H1 (cell line): Measurements from ENCODE around the gene SMIM35. TPM values are rescaled to one million over a fixed set of nuclear protein-coding genes. Genes with fewer than 3 reads are reported as not detected.

Experiments
- CTCF ChIA-PET: fragments of 300-600 bp; sonication (Branson Sonifier 250); formaldehyde crosslinking; loops from one replicate; lab custom pipeline; 2021; ENCODE audit not compliant: partially characterized antibody; lab: Charles Lee
- POLR2A ChIA-PET: fragments of 300-600 bp; sonication (Branson Sonifier 250); formaldehyde crosslinking; loops from one replicate; lab custom pipeline; 2021; ENCODE audit warnings: inconsistent platforms; ENCODE audit not compliant: partially characterized antibody; lab: Charles Lee
- DNase-seq, 2 experiments: peaks; one replicate each; pipeline versions ENCODE4 v3.0.0 to v3.0.0-alpha.2; 2010 to 2022; ENCODE audit warnings: low spot score in 2 of 2, low read depth in 1 of 2, mixed read lengths in 1 of 2
- FAIRE-seq: peaks from 2 replicates; lab custom pipeline; 2011; peaks lifted over from hg19 to GRCh38; lab: Jason Lieb, UNC
- H2AFZ ChIP-seq: 2 replicates; pipeline ENCODE4 v1.8.1; 2012; ENCODE audit warnings: low read length, inconsistent platforms
- H2AK5ac ChIP-seq: 2 replicates; pipeline ENCODE4 v1.6.1; 2013; ENCODE audit warnings: low read depth, low read length
- H2BK120ac ChIP-seq: replicated peaks from 2 replicates; pipeline ENCODE3; 2013; ENCODE audit warnings: low read depth, low read length, inconsistent platforms
- H2BK12ac ChIP-seq: 2 replicates; pipeline ENCODE4 v1.6.1; 2013; ENCODE audit warnings: low read depth, low read length
- H2BK15ac ChIP-seq: 2 replicates; pipeline ENCODE4 v1.6.1; 2013; ENCODE audit warnings: low read length
- H2BK20ac ChIP-seq: 2 replicates; pipeline ENCODE4 v1.6.1; 2013; ENCODE audit warnings: low read length
- H2BK5ac ChIP-seq: 2 replicates; pipeline ENCODE4 v1.6.1; 2013; ENCODE audit warnings: low read depth, low read length
- H3K14ac ChIP-seq: 2 replicates; pipeline ENCODE4 v1.6.1; 2013; ENCODE audit warnings: inconsistent platforms; ENCODE audit not compliant: insufficient read length
- H3K18ac ChIP-seq: 2 replicates; pipeline ENCODE4 v1.6.1; 2013; ENCODE audit warnings: low read length; ENCODE audit errors: extremely low read depth
- H3K23ac ChIP-seq: 2 replicates; pipeline ENCODE4 v1.6.1; 2013; ENCODE audit warnings: inconsistent platforms; ENCODE audit not compliant: insufficient read length
- H3K23me2 ChIP-seq: 2 replicates; pipeline ENCODE4 v1.6.1; 2013; ENCODE audit warnings: low read depth, low read length
- H3K27ac ChIP-seq: 2 replicates; pipeline ENCODE4 v1.6.1; 2011; ENCODE audit warnings: low read depth, low read length, inconsistent platforms
- H3K27me3 ChIP-seq, 4 experiments: replicated peaks in 1 of 4; 1 replicate in 1 of 4; 2 replicates in 3 of 4; pipeline versions ENCODE4 v1.6.1 to v1.8.1; 2011 to 2013; ENCODE audit warnings: low read length in 3 of 4, mild to moderate bottlenecking in 3 of 4, inconsistent platforms in 2 of 4, mixed read lengths in 2 of 4, moderate library complexity in 1 of 4; ENCODE audit not compliant: control insufficient read depth in 3 of 4, insufficient read depth in 3 of 4; ENCODE audit errors: extremely low read depth in 1 of 4
- H3K36me3 ChIP-seq, 4 experiments: 2 replicates each; pipeline versions ENCODE4 v1.6.1 to v1.8.1; 2011 to 2013; ENCODE audit warnings: mild to moderate bottlenecking in 4 of 4, low read length in 3 of 4, moderate library complexity in 2 of 4, control low read depth in 1 of 4, inconsistent platforms in 1 of 4; ENCODE audit not compliant: insufficient read depth in 4 of 4, control insufficient read depth in 2 of 4
- H3K4ac ChIP-seq: replicated peaks from 2 replicates; pipeline ENCODE3; 2013; ENCODE audit warnings: low read length, low read depth, mixed read lengths, inconsistent platforms; ENCODE audit not compliant: insufficient read length
- H3K4me1 ChIP-seq, 4 experiments: replicated peaks in 1 of 4; 1 replicate in 1 of 4; 2 replicates in 3 of 4; pipeline versions ENCODE4 v1.6.1 to v1.8.1; 2011 to 2013; ENCODE audit warnings: low read length in 3 of 4, inconsistent platforms in 2 of 4, mixed read lengths in 1 of 4; ENCODE audit not compliant: insufficient read depth in 4 of 4, control insufficient read depth in 3 of 4
- H3K4me2 ChIP-seq, 2 experiments: 2 replicates each; pipeline versions ENCODE4 v1.6.1 to v1.8.1; 2011 to 2013; ENCODE audit warnings: low read depth in 2 of 2, low read length in 2 of 2, control low read depth in 1 of 2, inconsistent platforms in 1 of 2, mild to moderate bottlenecking in 1 of 2; ENCODE audit not compliant: insufficient read depth in 1 of 2
- H3K4me3 ChIP-seq, 4 experiments: fragments of 200-600, 300-600 bp in 1 of 4; sonication (generic), shearing (Covaris generic), sonication (Bioruptor Twin) in 1 of 4; 2 replicates each; pipeline versions ENCODE4 v1.5.1 to v1.8.1; 2011 to 2016; ENCODE audit warnings: low read length in 4 of 4, low read depth in 3 of 4, control low read depth in 2 of 4, inconsistent platforms in 2 of 4, mild to moderate bottlenecking in 2 of 4, mixed read lengths in 1 of 4, moderate library complexity in 1 of 4; ENCODE audit not compliant: insufficient read depth in 2 of 4; ENCODE audit errors: extremely low read depth in 1 of 4
- H3K56ac ChIP-seq: replicated peaks from 2 replicates; pipeline ENCODE3; 2013; ENCODE audit warnings: low read depth, mild to moderate bottlenecking, mixed read lengths, low read length, inconsistent platforms; ENCODE audit not compliant: insufficient read length
- H3K79me1 ChIP-seq: 2 replicates; pipeline ENCODE4 v1.6.1; 2013; ENCODE audit warnings: low read depth, low read length, control low read depth
- H3K79me2 ChIP-seq, 2 experiments: 2 replicates each; pipeline versions ENCODE4 v1.6.1 to v1.8.1; 2012 to 2013; ENCODE audit warnings: low read length in 2 of 2, mild to moderate bottlenecking in 2 of 2, inconsistent platforms in 1 of 2; ENCODE audit not compliant: insufficient read depth in 2 of 2, control insufficient read depth in 1 of 2
- H3K9ac ChIP-seq, 4 experiments: replicated peaks in 1 of 4; 1 replicate in 1 of 4; 2 replicates in 3 of 4; pipeline versions ENCODE4 v1.6.1 to v1.8.1; 2011 to 2013; ENCODE audit warnings: low read depth in 3 of 4, low read length in 3 of 4, control low read depth in 2 of 4, mild to moderate bottlenecking in 2 of 4, moderate library complexity in 2 of 4, inconsistent platforms in 1 of 4; ENCODE audit errors: extremely low read depth in 1 of 4
- H3K9me3 ChIP-seq, 2 experiments: 2 replicates each; pipeline versions ENCODE4 v1.6.1 to v1.8.1; 2012 to 2013; ENCODE audit warnings: mild to moderate bottlenecking in 2 of 2, moderate library complexity in 2 of 2, control low read depth in 1 of 2, inconsistent platforms in 1 of 2, low read depth in 1 of 2, low read length in 1 of 2, mixed read lengths in 1 of 2; ENCODE audit not compliant: insufficient read depth in 2 of 2
- H4K20me1 ChIP-seq, 2 experiments: replicated peaks in 1 of 2; 2 replicates each; pipeline versions ENCODE3 to v1.8.1; 2011 to 2013; ENCODE audit warnings: inconsistent platforms in 2 of 2, low read length in 2 of 2, mild to moderate bottlenecking in 1 of 2; ENCODE audit not compliant: insufficient read depth in 2 of 2, control insufficient read depth in 1 of 2
- H4K5ac ChIP-seq: 2 replicates; pipeline ENCODE4 v1.6.1; 2013; ENCODE audit warnings: low read length, low read depth, mixed read lengths, inconsistent platforms; ENCODE audit not compliant: insufficient read length
- H4K8ac ChIP-seq: 2 replicates; pipeline ENCODE4 v1.8.0; 2013; ENCODE audit warnings: mild to moderate bottlenecking, moderate library complexity, low read length, inconsistent platforms; ENCODE audit not compliant: insufficient read depth; ENCODE audit errors: extremely low read depth
- H4K91ac ChIP-seq: replicated peaks from 2 replicates; pipeline ENCODE3; 2013; ENCODE audit warnings: low read length, mixed read lengths, inconsistent platforms; ENCODE audit not compliant: insufficient read length
- ASH2L ChIP-seq: fragments of 200-600, 300-600 bp; sonication (generic); IDR thresholded peaks from one replicate; pipeline ENCODE4 v1.7.1; 2017; ENCODE audit warnings: low read length
- CBX5 ChIP-seq: fragments of 300-800, 300-1000 bp; sonication (generic); IDR thresholded peaks from 2 replicates; pipeline ENCODE4 v1.7.1; 2016; ENCODE audit warnings: antibody characterized with exemption, low read length, low read depth
- CHD1 ChIP-seq: IDR thresholded peaks from 2 replicates; pipeline ENCODE4 v1.6.1; 2012; ENCODE audit warnings: low read depth, low read length, improper control_type of control experiment
- KDM4A ChIP-seq: IDR thresholded peaks from one replicate; pipeline ENCODE4 v1.7.1; 2012; ENCODE audit warnings: low read depth, mild to moderate bottlenecking, moderate library complexity, low read length, inconsistent platforms; ENCODE audit not compliant: severe bottlenecking
- NANOG ChIP-seq: IDR thresholded peaks from 2 replicates; pipeline ENCODE4 v1.6.1; 2011; ENCODE audit warnings: low read length, low read depth, mild to moderate bottlenecking, inconsistent platforms; ENCODE audit not compliant: insufficient read depth, poor library complexity, severe bottlenecking
- RFX5 ChIP-seq: IDR thresholded peaks from 2 replicates; pipeline ENCODE4 v1.6.1; 2011; ENCODE audit warnings: low read depth, low read length, improper control_type of control experiment, borderline replicate concordance
- TCF12 ChIP-seq: IDR thresholded peaks from 2 replicates; pipeline ENCODE4 v1.6.1; 2011; ENCODE audit warnings: low read depth, mild to moderate bottlenecking, low read length
- ZNF274 ChIP-seq: IDR thresholded peaks from 2 replicates; pipeline ENCODE4 v1.7.0; 2012; ENCODE audit warnings: low read length, borderline replicate concordance; ENCODE audit errors: extremely low read depth
- WGBS, 2 experiments: shearing (Covaris generic) in 1 of 2; methylation state at CpG; one replicate each; pipeline versions ENCODE4 v1.1.6 to v1.1.7; 2013 to 2015; ENCODE audit warnings: low lambda C conversion rate in 2 of 2, mixed read lengths in 2 of 2, inconsistent platforms in 1 of 2, low coverage in 1 of 2, missing lambda C conversion rate in 1 of 2; ENCODE audit not compliant: insufficient replicate concordance in 2 of 2, insufficient coverage in 1 of 2, insufficient read length in 1 of 2; ENCODE audit errors: extremely low coverage in 1 of 2, missing lambda C conversion rate in 1 of 2; 5-methylcytosine and 5-hydroxymethylcytosine counted together
- polyA plus RNA-seq, 7 experiments: library from polyadenylated mRNA; depleted of rRNA in 3 of 7; stranded (reverse) in 5 of 7; unstranded in 2 of 7; fragments of >200 nt in 5 of 7; fragments of 200-250 nt in 2 of 7; gene quantifications; 1 replicate in 5 of 7; 2 replicates in 1 of 7; 4 replicates in 1 of 7; pipeline versions ENCODE4 v1.2.1 to v1.2.3, GENCODE V29; 2011 to 2013; ENCODE audit warnings: missing spikeins in 2 of 7, mixed read lengths in 2 of 7
- total RNA-seq: library from RNA; stranded (reverse); fragmentation: NEBNext Ultra II Directional; extraction: Animal tissue kit (Norgen Biotek cat#: 25700); gene quantifications from 2 replicates; pipeline ENCODE4 v1.2.1, GENCODE V29; 2021
- TF ChIP-seq, protein P1 (sequence below): IDR thresholded peaks from 2 replicates; pipeline ENCODE4 v1.6.1; 2011; ENCODE audit warnings: low read depth, mild to moderate bottlenecking, low read length; ENCODE audit not compliant: insufficient read depth

SMIM35 gene
- total and polyA plus RNA-seq, 2 of the 8 experiments (the other 6 are each of a cell fraction or from before 2014, with no cell fraction given) = not detected

DNA sequence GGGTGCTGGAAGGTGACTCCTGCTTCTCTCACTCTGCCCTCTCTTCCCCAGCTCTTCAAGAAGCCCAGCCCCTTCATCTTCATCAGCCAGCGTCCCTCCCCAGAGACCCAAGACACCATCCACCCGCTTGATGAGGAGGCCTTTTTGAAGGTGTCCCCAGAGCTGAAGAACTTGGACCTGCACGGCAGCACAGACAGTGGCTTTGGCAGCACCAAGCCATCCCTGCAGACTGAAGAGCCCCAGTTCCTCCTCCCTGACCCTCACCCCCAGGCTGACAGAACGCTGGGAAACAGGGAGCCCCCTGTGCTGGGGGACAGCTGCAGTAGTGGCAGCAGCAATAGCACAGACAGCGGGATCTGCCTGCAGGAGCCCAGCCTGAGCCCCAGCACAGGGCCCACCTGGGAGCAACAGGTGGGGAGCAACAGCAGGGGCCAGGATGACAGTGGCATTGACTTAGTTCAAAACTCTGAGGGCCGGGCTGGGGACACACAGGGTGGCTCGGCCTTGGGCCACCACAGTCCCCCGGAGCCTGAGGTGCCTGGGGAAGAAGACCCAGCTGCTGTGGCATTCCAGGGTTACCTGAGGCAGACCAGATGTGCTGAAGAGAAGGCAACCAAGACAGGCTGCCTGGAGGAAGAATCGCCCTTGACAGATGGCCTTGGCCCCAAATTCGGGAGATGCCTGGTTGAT, 88.0 kb downstream of the SMIM35 start:
- no peaks in the 10 kb centered on the region for H3K36me3 ChIP-seq
- no peak overlapping the region for H3K56ac ChIP-seq
- no peak overlapping the region for H2BK5ac ChIP-seq
- WGBS, 2 experiments = 88% methylated on average over 9 of the region's 10 CpGs; no CpG with 5 or more reads in 1 of the 2 experiments
- no peaks in the 10 kb centered on the region for H4K20me1 ChIP-seq
- H3K4me2 ChIP-seq = no peak overlapping the region
- no peak overlapping the region for H2BK20ac ChIP-seq
- H3K9ac ChIP-seq = no peak overlapping the region
- no peak for DNase-seq
- H3K4me3 ChIP-seq = no peak overlapping the region
- H2BK12ac ChIP-seq = no peak overlapping the region
- H3K79me1 ChIP-seq = no peaks in the 10 kb centered on the region
- H2BK15ac ChIP-seq = no peak overlapping the region
- H2BK120ac ChIP-seq = no peak overlapping the region
- no peak overlapping the region for H4K91ac ChIP-seq
- no peak overlapping the region for H3K23ac ChIP-seq
- no peak overlapping the region for H2AFZ ChIP-seq
- no peak overlapping the region for H3K18ac ChIP-seq
- FAIRE-seq = no peak
- H4K8ac ChIP-seq = no peak overlapping the region
- H3K79me2 ChIP-seq = no peaks in the 10 kb centered on the region
- peaks cover 0 to 6% (median 3%) of the 10 kb centered on the region in 4 experiments; a peak in 4 of 7 replicates for H3K4me1 ChIP-seq
- H3K4ac ChIP-seq = no peak overlapping the region
- no peak overlapping the region for H4K5ac ChIP-seq
- POLR2A ChIA-PET = interaction anchor here (0.5 kb wide), 1 partner anchor 36 kb away, joined by 4 read pairs; no protein-coding TSS in a partner anchor
- H3K14ac ChIP-seq = no peak overlapping the region
- TF ChIP-seq, protein P1, sequence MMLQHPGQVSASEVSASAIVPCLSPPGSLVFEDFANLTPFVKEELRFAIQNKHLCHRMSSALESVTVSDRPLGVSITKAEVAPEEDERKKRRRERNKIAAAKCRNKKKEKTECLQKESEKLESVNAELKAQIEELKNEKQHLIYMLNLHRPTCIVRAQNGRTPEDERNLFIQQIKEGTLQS = no peak
- TF ChIP-seq TCF12 (no peak), ZNF274 (no peak), CHD1 (no peak), RFX5 (no peak), ASH2L (no peak), KDM4A (no peak), NANOG (no peak), CBX5 (no peak)
- H3K9me3 ChIP-seq = no peaks in the 10 kb centered on the region
- CTCF ChIA-PET = interaction anchor here (0.6 to 2.9 kb wide), 4 partner anchors 8 to 600 kb away, joined by 3 to 8 read pairs (median 4); no protein-coding TSS in a partner anchor
- H2AK5ac ChIP-seq = no peak overlapping the region
- no peaks in the 10 kb centered on the region for H3K23me2 ChIP-seq
- no peak overlapping the region for H3K27ac ChIP-seq
- peaks cover 0 to 2% (median 0%) of the 10 kb centered on the region in 4 experiments; a peak in 1 of 7 replicates for H3K27me3 ChIP-seq
